ENCODE results near the gene NAALADL2. TPM values are rescaled to one million over a fixed set of nuclear protein-coding genes. Genes with fewer than 3 reads are reported as not detected.

NAALADL2 gene
- total RNA-seq, 2 donors from 2014 or later: 8.5 to 24.3 TPM

- Histone ChIP-seq H3K4me3 (no peak overlapping the region), H3K9ac (ENCODE audit: low read depth in 2 of 2, low read length in 2 of 2) (no peak overlapping the region), H3K27ac (no peak overlapping the region), H3K4me1 (no peaks in the 10 kb centered on the region), H3K36me3 (no peaks in the 10 kb centered on the region), H3K27me3 (no peaks in the 10 kb centered on the region), H3K9me3 (no peaks in the 10 kb centered on the region)
- intact Hi-C loops (cut with DNase I): no loop called here
- TF ChIP-seq CTCF (IDR thresholded peaks at IDR 0.05): no peak
- no peak for DNase-seq
These were observed 803.7 kb downstream of the NAALADL2 start for GRCh38 chr3:175662815-175663214.

GRCh38 chr3:175664911-175665310, 805.8 kb downstream of the NAALADL2 start:
- DNase-seq: no peak
- intact Hi-C loops (cut with DNase I): no loop called here
- H3K27ac ChIP-seq: no peak overlapping the region
- H3K4me1 ChIP-seq: no peaks in the 10 kb centered on the region
- no peak for TF ChIP-seq CTCF (IDR thresholded peaks at IDR 0.05)
- H3K27me3 ChIP-seq: no peaks in the 10 kb centered on the region
- no peak overlapping the region for H3K9ac ChIP-seq (ENCODE audit: low read depth in 2 of 2, low read length in 2 of 2)
- no peak overlapping the region for H3K4me3 ChIP-seq
- no peaks in the 10 kb centered on the region for H3K36me3 ChIP-seq
- no peaks in the 10 kb centered on the region for H3K9me3 ChIP-seq

GRCh38 chr3:175668300-175668699, 809.2 kb downstream of the NAALADL2 start:
- H3K27me3 ChIP-seq: no peaks in the 10 kb centered on the region
- H3K4me3 ChIP-seq: no peak overlapping the region
- no peak overlapping the region for H3K9ac ChIP-seq (ENCODE audit: low read depth in 2 of 2, low read length in 2 of 2)
- no peak for DNase-seq
- H3K9me3 ChIP-seq: no peaks in the 10 kb centered on the region
- intact Hi-C loops (cut with DNase I): no loop called here
- no peak overlapping the region for H3K27ac ChIP-seq
- no peaks in the 10 kb centered on the region for H3K4me1 ChIP-seq
- no peak for TF ChIP-seq CTCF (IDR thresholded peaks at IDR 0.05)
- no peaks in the 10 kb centered on the region for H3K36me3 ChIP-seq

GRCh38 chr3:175670557-175670956, 811.4 kb downstream of the NAALADL2 start:
- H3K4me3 ChIP-seq: no peak overlapping the region
- H3K9me3 ChIP-seq: no peaks in the 10 kb centered on the region
- no peaks in the 10 kb centered on the region for H3K27me3 ChIP-seq
- DNase-seq: no peak
- no peak overlapping the region for H3K9ac ChIP-seq (ENCODE audit: low read depth in 2 of 2, low read length in 2 of 2)
- no peaks in the 10 kb centered on the region for H3K4me1 ChIP-seq
- H3K27ac ChIP-seq: no peak overlapping the region
- H3K36me3 ChIP-seq: no peaks in the 10 kb centered on the region
- intact Hi-C loops (cut with DNase I): no loop called here
- no peak for TF ChIP-seq CTCF (IDR thresholded peaks at IDR 0.05)

- no peaks in the 10 kb centered on the region for H3K9me3 ChIP-seq
- no peak for TF ChIP-seq CTCF (IDR thresholded peaks at IDR 0.05)
- H3K9ac ChIP-seq (ENCODE audit: low read depth in 2 of 2, low read length in 2 of 2): no peak overlapping the region
- H3K27me3 ChIP-seq: no peaks in the 10 kb centered on the region
- no peaks in the 10 kb centered on the region for H3K36me3 ChIP-seq
- no peaks in the 10 kb centered on the region for H3K4me1 ChIP-seq
- H3K4me3 ChIP-seq: no peak overlapping the region
- no peak for DNase-seq
- no peak overlapping the region for H3K27ac ChIP-seq
- intact Hi-C loops (cut with DNase I): no loop called here
These were observed 813.1 kb downstream of the NAALADL2 start for GRCh38 chr3:175672119-175672689.
